Activated T-helper 1 cell treated with anti-CD3 and anti-CD28 coated beads, Interleukin-12 subunit alpha, Interleukin-12 subunit beta, Interleukin-2, Interleukin-4 antibody, amounts not matched to agents 30 ng/mL and 10 ng/mL and 1 ng/mL, durations not matched to agents 14 hours and 24 hours and 36 hours (primary cell): ENCODE data around the gene CSPG4. TPM values are rescaled to one million over a fixed set of nuclear protein-coding genes. Genes with fewer than 3 reads are reported as not detected.
"Not testable (repeated sequence)": the region's sequence is repeated elsewhere in the genome, so short reads cannot be mapped to it uniquely, and the experiment has no call there.

Source experiments
- DNase-seq: peaks from one replicate; pipeline ENCODE4 v3.0.0; 2021; ENCODE audit warnings: low spot score
- H3K27ac Mint-ChIP-seq: one replicate; pipeline ENCODE4 v1.8.0; 2021; ENCODE audit warnings: mild to moderate bottlenecking, mixed read lengths
- H3K27me3 Mint-ChIP-seq: one replicate; pipeline ENCODE4 v1.8.0; 2022; ENCODE audit warnings: mild to moderate bottlenecking, moderate library complexity, mixed read lengths; ENCODE audit not compliant: insufficient read depth
- H3K36me3 Mint-ChIP-seq: one replicate; pipeline ENCODE4 v1.8.0; 2021; ENCODE audit warnings: low read depth, mixed read lengths
- H3K4me1 Mint-ChIP-seq: one replicate; pipeline ENCODE4 v1.8.0; 2021; ENCODE audit warnings: low read depth, mixed read lengths
- H3K4me3 Mint-ChIP-seq: one replicate; pipeline ENCODE4 v1.8.0; 2021; ENCODE audit warnings: mild to moderate bottlenecking, moderate library complexity, mixed read lengths
- H3K9me3 Mint-ChIP-seq: one replicate; pipeline ENCODE4 v1.8.0; 2021; ENCODE audit warnings: mixed read lengths
- intact Hi-C: fragments of 100-400 bp; cut with micrococcal nuclease; formaldehyde crosslinking; loops from one replicate; pipeline ENCODE4 v1.15.1; 2024
- total RNA-seq: library from RNA; stranded (reverse); gene quantifications from 2 replicates; pipeline ENCODE4 v1.2.3, GENCODE V29; 2022

CSPG4 gene, protein sequence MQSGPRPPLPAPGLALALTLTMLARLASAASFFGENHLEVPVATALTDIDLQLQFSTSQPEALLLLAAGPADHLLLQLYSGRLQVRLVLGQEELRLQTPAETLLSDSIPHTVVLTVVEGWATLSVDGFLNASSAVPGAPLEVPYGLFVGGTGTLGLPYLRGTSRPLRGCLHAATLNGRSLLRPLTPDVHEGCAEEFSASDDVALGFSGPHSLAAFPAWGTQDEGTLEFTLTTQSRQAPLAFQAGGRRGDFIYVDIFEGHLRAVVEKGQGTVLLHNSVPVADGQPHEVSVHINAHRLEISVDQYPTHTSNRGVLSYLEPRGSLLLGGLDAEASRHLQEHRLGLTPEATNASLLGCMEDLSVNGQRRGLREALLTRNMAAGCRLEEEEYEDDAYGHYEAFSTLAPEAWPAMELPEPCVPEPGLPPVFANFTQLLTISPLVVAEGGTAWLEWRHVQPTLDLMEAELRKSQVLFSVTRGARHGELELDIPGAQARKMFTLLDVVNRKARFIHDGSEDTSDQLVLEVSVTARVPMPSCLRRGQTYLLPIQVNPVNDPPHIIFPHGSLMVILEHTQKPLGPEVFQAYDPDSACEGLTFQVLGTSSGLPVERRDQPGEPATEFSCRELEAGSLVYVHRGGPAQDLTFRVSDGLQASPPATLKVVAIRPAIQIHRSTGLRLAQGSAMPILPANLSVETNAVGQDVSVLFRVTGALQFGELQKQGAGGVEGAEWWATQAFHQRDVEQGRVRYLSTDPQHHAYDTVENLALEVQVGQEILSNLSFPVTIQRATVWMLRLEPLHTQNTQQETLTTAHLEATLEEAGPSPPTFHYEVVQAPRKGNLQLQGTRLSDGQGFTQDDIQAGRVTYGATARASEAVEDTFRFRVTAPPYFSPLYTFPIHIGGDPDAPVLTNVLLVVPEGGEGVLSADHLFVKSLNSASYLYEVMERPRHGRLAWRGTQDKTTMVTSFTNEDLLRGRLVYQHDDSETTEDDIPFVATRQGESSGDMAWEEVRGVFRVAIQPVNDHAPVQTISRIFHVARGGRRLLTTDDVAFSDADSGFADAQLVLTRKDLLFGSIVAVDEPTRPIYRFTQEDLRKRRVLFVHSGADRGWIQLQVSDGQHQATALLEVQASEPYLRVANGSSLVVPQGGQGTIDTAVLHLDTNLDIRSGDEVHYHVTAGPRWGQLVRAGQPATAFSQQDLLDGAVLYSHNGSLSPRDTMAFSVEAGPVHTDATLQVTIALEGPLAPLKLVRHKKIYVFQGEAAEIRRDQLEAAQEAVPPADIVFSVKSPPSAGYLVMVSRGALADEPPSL (N-terminal part only)
- not detected in 2 replicates for total RNA-seq

DNA sequence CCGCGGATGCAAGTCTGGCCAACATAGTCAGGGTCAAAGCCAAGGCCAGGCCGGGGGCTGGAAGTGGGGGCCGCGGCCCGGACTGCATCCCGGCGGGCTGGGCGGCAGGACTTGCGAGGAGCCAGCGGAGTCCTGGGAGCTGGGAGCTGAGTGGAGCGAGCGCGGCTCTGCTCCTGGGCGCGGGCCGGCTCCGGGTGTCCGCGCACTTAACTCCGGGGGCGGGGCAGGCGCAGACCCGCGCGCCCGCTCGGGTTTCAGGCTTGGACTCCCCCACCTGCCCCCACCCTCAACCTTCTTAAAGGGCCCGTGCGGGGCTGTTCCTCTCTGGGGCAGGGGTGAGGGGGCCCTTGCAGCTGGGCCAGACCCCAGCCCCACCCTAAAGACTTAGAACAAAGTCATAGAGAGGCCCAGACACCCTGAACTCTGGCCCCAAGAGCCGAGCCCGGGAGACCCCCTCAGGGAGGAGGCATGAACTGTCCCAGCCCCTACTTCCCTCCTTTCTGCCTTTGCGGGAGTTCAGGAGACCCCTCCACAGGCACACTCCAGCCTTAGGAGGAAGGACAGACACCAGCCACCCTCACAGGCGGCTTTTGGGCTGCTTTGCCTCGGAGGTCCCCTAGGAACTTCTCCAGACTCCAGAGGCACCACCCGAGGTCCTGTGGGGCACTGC lies at the start of gene CSPG4:
CSPG4 (minus strand) TSS at position 181 of the 670 bp plus-strand sequence; CDS start at position 88, 93 bp downstream.
- Mint-ChIP-seq H3K4me1 (no peaks in the 10 kb centered on the region), H3K4me3 (no peak within 1 kb of the TSS), H3K9me3 (no peaks in the 10 kb centered on the region)

DNA sequence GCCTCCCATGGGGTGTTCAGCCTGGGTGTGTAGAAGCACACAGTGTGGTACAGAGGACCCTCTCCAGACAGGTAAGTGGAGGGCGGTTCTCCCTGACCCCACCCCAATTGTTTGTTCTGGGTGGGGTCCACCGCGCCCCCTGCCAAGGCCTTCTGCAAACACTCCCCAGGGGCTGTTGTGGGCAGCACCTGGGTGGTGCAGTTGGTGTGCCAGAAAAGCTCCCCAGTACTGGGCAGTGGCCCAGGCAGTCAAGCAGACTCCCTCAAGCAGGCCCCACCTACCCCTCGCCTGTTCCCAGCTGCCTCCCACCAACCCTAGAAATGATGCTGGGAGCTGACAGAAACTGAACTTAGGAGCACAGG lies 49.7 kb upstream of the CSPG4 start:
- H3K9me3 Mint-ChIP-seq, H3K36me3 Mint-ChIP-seq, H3K27ac Mint-ChIP-seq, DNase-seq, intact Hi-C loops, H3K4me3 Mint-ChIP-seq, H3K27me3 Mint-ChIP-seq: not testable (repeated sequence)
- peaks cover 16% of the 10 kb centered on the region for H3K4me1 Mint-ChIP-seq

More for the DNA sequence above, at the start of gene CSPG4:
- no peak for DNase-seq
- intact Hi-C loops: no loop called here
- Mint-ChIP-seq H3K27ac (no peak within 1 kb of the TSS), H3K27me3 (peaks cover 19% of the 10 kb centered on the region), H3K36me3 (no peaks in the 10 kb centered on the region)

GRCh38 chr15:75761446-75762356 lies 49.1 kb upstream of the CSPG4 start:
- DNase-seq: no peak
- intact Hi-C loops: no loop called here
- Mint-ChIP-seq H3K4me3 (no peak overlapping the region), H3K27me3 (no peaks in the 10 kb centered on the region), H3K27ac (no peak overlapping the region), H3K36me3 (no peaks in the 10 kb centered on the region), H3K9me3 (no peaks in the 10 kb centered on the region), H3K4me1 (peaks cover 16% of the 10 kb centered on the region)

- intact Hi-C loops: no loop called here
- H3K27me3 Mint-ChIP-seq: peaks cover 3% of the 10 kb centered on the region
- H3K4me3 Mint-ChIP-seq: no peak overlapping the region
- peaks cover 16% of the 10 kb centered on the region for H3K4me1 Mint-ChIP-seq
- no peak for DNase-seq
- no peak overlapping the region for H3K27ac Mint-ChIP-seq
- no peaks in the 10 kb centered on the region for H3K36me3 Mint-ChIP-seq
- H3K9me3 Mint-ChIP-seq: no peaks in the 10 kb centered on the region
These were observed 48.2 kb upstream of the CSPG4 start for GRCh38 chr15:75760704-75761435.

DNA sequence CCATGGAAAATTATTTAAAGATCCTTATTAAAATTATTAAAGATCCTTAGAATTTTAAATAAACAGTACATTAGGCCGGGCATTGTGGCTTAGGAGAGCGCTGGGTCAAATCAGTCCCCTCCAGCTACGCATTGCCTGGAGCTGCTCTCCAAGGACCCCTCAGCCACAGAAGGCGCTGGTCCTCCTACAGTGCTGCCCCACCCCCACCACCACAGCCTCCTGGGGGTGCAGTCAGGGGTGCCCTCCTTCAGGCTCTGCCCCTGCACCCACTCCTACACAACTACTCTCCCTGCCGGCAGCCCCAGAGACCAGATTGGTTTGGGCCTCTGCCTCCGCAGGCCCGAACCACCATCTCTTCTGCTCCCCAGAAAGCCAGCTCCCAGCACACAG lies 47.5 kb upstream of the CSPG4 start:
- H3K27ac Mint-ChIP-seq, H3K27me3 Mint-ChIP-seq, H3K9me3 Mint-ChIP-seq, H3K4me3 Mint-ChIP-seq, intact Hi-C loops, DNase-seq, H3K36me3 Mint-ChIP-seq: not testable (repeated sequence)
- H3K4me1 Mint-ChIP-seq: peaks cover 16% of the 10 kb centered on the region

DNA sequence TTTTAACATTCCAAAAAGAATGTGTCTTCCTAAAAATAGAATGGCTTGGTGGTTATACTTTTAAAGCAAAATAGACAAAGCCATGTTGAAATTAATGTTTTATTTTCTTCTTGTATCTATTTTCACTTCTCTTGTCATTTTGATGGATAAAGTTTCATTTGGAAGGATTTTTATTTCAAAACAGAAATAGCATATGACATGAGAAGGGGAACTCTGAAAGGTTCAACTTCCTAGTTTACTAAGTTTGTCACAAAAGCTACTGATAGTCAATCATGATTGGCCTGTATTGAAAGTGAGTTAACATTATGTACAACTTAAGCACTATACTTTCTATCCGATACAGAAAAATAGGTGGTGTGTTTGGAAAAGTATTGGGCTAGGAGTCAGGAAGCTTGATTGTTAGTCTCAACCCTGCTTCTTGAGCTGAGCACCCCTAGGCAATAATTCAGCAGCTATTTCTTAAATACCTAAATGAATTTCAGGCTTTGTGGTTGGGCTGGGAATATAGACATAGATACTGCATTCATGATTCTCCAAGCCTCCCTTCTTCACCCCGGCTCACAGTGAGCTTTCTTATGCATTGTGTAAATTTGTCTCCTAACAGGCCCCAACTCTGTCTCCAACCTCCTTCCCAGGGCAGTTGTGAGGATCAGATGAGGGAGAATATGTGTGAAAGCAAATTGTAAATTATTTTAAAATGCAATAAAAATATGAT lies 46.9 kb upstream of the CSPG4 start:
- Mint-ChIP-seq H3K27me3 (peaks cover 6% of the 10 kb centered on the region), H3K36me3 (no peaks in the 10 kb centered on the region), H3K4me3 (peak overlapping the region; percentile 92), H3K4me1 (peaks cover 16% of the 10 kb centered on the region), H3K27ac (peak overlapping the region; percentile 90), H3K9me3 (no peaks in the 10 kb centered on the region)
- intact Hi-C loops: loop anchor here (5.0 kb wide), 2 partner anchors 78 to 307 kb away; partner anchors contain the start of gene SIN3A
- DNase-seq: no peak

GRCh38 chr15:75758071-75758872 lies 45.6 kb upstream of the CSPG4 start:
- no peaks in the 10 kb centered on the region for H3K9me3 Mint-ChIP-seq
- peak overlapping the region; percentile 90 for H3K27ac Mint-ChIP-seq
- peak overlapping the region; percentile 92 for H3K4me3 Mint-ChIP-seq
- peaks cover 16% of the 10 kb centered on the region for H3K4me1 Mint-ChIP-seq
- peak; percentile 60 for DNase-seq
- intact Hi-C loops: loop anchor here (1.0 to 5.0 kb wide), 3 partner anchors 20 to 306 kb away; partner anchors contain the start of gene SIN3A
- peaks cover 6% of the 10 kb centered on the region for H3K27me3 Mint-ChIP-seq
- H3K36me3 Mint-ChIP-seq: no peaks in the 10 kb centered on the region

- not testable (repeated sequence) for H3K27ac Mint-ChIP-seq, H3K4me3 Mint-ChIP-seq, DNase-seq, H3K36me3 Mint-ChIP-seq, H3K9me3 Mint-ChIP-seq
- Mint-ChIP-seq H3K4me1 (peaks cover 16% of the 10 kb centered on the region), H3K27me3 (peaks cover 13% of the 10 kb centered on the region)
- intact Hi-C loops: loop anchor here (5.0 kb wide), 2 partner anchors 82 to 303 kb away; partner anchors contain the start of gene SIN3A
These were observed 42.2 kb upstream of the CSPG4 start for GRCh38 chr15:75754871-75755270.

GRCh38 chr15:75753145-75753544 lies 40.5 kb upstream of the CSPG4 start:
- Mint-ChIP-seq H3K4me3 (no peak overlapping the region), H3K27ac (no peak overlapping the region), H3K9me3 (no peaks in the 10 kb centered on the region), H3K27me3 (peaks cover 18% of the 10 kb centered on the region), H3K36me3 (no peaks in the 10 kb centered on the region), H3K4me1 (peaks cover 15% of the 10 kb centered on the region)
- DNase-seq: no peak
- intact Hi-C loops: no loop called here

DNA sequence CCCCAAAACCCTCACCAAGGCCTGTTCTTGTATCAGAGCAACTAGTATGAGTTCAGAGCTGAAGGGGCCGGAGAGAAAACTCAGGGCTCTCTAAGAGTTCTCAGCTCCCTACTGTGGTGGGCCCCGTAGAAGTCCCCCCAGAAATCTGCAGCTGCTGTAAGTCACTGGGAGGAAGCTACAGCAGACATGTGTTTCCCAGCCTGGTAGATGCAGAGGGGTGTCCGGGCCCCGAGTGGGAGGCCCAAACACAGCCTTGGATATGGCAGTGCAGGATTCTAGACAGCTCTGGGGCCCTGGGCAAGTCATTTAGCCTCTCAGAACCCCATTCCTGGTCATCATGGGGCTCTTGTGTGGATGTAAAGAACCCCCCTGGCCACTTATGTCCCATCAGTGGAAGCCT lies 39.2 kb upstream of the CSPG4 start:
- no peak overlapping the region for H3K4me3 Mint-ChIP-seq
- H3K27ac Mint-ChIP-seq: no peak overlapping the region
- intact Hi-C loops: no loop called here
- H3K4me1 Mint-ChIP-seq: peaks cover 10% of the 10 kb centered on the region
- no peak for DNase-seq
- no peaks in the 10 kb centered on the region for H3K9me3 Mint-ChIP-seq
- no peaks in the 10 kb centered on the region for H3K36me3 Mint-ChIP-seq
- peaks cover 22% of the 10 kb centered on the region for H3K27me3 Mint-ChIP-seq
